K562 (cell line): Measurements from ENCODE around the gene MYH7B. TPM values are rescaled to one million over a fixed set of nuclear protein-coding genes. Genes with fewer than 3 reads are reported as not detected.

Source experiments
- ATAC-seq: fragments of 200-7000 bp; cut with Tn5 transposase; 3 replicates; pipeline ENCODE4 v1.9.1; 2020; ENCODE audit warnings: moderate library complexity
- BruUV-seq: library from RNA; stranded (reverse); fragments of 400-500 nt; replicated peaks from 2 replicates; lab custom pipeline; 2021; lab: Mats Ljungman, UMichigan
- CTCF ChIA-PET: fragments of 300-600 bp; formaldehyde crosslinking; extraction: SDS; loops from one replicate; lab custom pipeline; 2021; ENCODE audit warnings: low intra/inter-chr PET ratio; lab: Yijun Ruan, JAX
- POLR2A ChIA-PET: fragments of 300-600, 350-650 bp; sonication (Branson Sonifier 250); formaldehyde crosslinking; extraction: SDS; loops from one replicate; lab custom pipeline; 2021; ENCODE audit warnings: antibody characterized with exemption, inconsistent platforms; lab: Yijun Ruan, JAX
- DNase-seq, 4 experiments: peaks; one replicate each; pipeline versions ENCODE4 v3.0.0 to v3.0.0-alpha.2; 2011 to 2018; ENCODE audit warnings: low spot score in 3 of 4, mixed read lengths in 3 of 4; ENCODE audit errors: extremely low read depth in 1 of 4
- FAIRE-seq: peaks from 2 replicates; lab custom pipeline; 2011; peaks lifted over from hg19 to GRCh38; lab: Jason Lieb, UNC
- H2AFZ ChIP-seq: 2 replicates; pipeline ENCODE4 v1.6.0; 2011; ENCODE audit warnings: low read depth, low read length, control low read depth, inconsistent platforms
- H3K27ac ChIP-seq: fragments of 200-600 bp; 3 replicates; pipeline ENCODE4 v1.8.0; 2011; ENCODE audit warnings: low read depth, mild to moderate bottlenecking, control low read depth, inconsistent platforms, low read length, moderate library complexity, mixed read lengths; ENCODE audit errors: extremely low read depth
- H3K27me3 ChIP-seq, 2 experiments: fragments of 300-600 bp in 1 of 2; 2 replicates in 1 of 2; 3 replicates in 1 of 2; pipeline versions ENCODE4 v1.6.0 to v1.8.0; 2011; ENCODE audit warnings: inconsistent platforms in 2 of 2, low read length in 2 of 2, mild to moderate bottlenecking in 1 of 2, mixed read lengths in 1 of 2, moderate library complexity in 1 of 2; ENCODE audit not compliant: control insufficient read depth in 2 of 2, insufficient read depth in 2 of 2
- H3K36me3 ChIP-seq: fragments of 300-600 bp; 3 replicates; pipeline ENCODE4 v1.8.0; 2011; ENCODE audit warnings: mild to moderate bottlenecking, low read length, inconsistent platforms; ENCODE audit not compliant: control insufficient read depth, insufficient read depth
- H3K4me1 ChIP-seq, 2 experiments: fragments of 200-600 bp in 1 of 2; replicated peaks in 1 of 2; 2 replicates in 1 of 2; 3 replicates in 1 of 2; pipeline versions ENCODE4 v1.5.1 to v1.8.0; 2011; ENCODE audit warnings: inconsistent platforms in 2 of 2, low read length in 2 of 2, mild to moderate bottlenecking in 1 of 2, mixed read lengths in 1 of 2, moderate library complexity in 1 of 2; ENCODE audit not compliant: control insufficient read depth in 2 of 2, insufficient read depth in 2 of 2
- H3K4me2 ChIP-seq: 2 replicates; pipeline ENCODE4 v1.6.1; 2011; ENCODE audit warnings: low read length, control low read depth, inconsistent platforms, mixed read lengths; ENCODE audit not compliant: insufficient read depth
- H3K4me3 ChIP-seq: fragments of 200-600 bp; sonication (generic), shearing (Covaris generic); 2 replicates; pipeline ENCODE4 v1.5.1; 2016; ENCODE audit warnings: control low read depth, inconsistent platforms
- H3K79me2 ChIP-seq: fragments of 200-600 bp; 3 replicates; pipeline ENCODE4 v1.8.0; 2011; ENCODE audit warnings: low read length, inconsistent platforms; ENCODE audit not compliant: control insufficient read depth, insufficient read depth
- H3K9ac ChIP-seq, 2 experiments: 2 replicates each; pipeline versions ENCODE4 v1.6.0 to v1.6.1; 2011; ENCODE audit warnings: low read depth in 2 of 2, low read length in 2 of 2, control low read depth in 1 of 2, inconsistent platforms in 1 of 2, mild to moderate bottlenecking in 1 of 2, mixed read lengths in 1 of 2; ENCODE audit not compliant: insufficient read depth in 1 of 2
- H3K9me1 ChIP-seq: one replicate; pipeline ENCODE4 v1.6.0; 2011; ENCODE audit warnings: inconsistent platforms, mild to moderate bottlenecking, low read length, moderate library complexity; ENCODE audit not compliant: control insufficient read depth, insufficient read depth
- H3K9me3 ChIP-seq: replicated peaks from 2 replicates; pipeline ENCODE4 v1.5.1; 2011; ENCODE audit warnings: low read depth, low read length, inconsistent platforms; ENCODE audit not compliant: control insufficient read depth, insufficient read depth
- H4K20me1 ChIP-seq: replicated peaks from 2 replicates; pipeline ENCODE4 v1.6.1; 2011; ENCODE audit warnings: low read length, inconsistent platforms, mixed read lengths; ENCODE audit not compliant: control insufficient read depth, insufficient read depth
- MEF2A ChIP-seq: IDR thresholded peaks from 2 replicates; pipeline ENCODE4 v1.6.1; 2011; ENCODE audit warnings: low read depth, mild to moderate bottlenecking, low read length, moderate library complexity; ENCODE audit not compliant: control insufficient read depth
- MEF2D ChIP-seq: conservative IDR thresholded peaks from 2 replicates; pipeline ENCODE4 v1.6.1; 2016; ENCODE audit warnings: low read depth, missing genetic modification characterization, missing compliant biosample characterization
- MYC ChIP-seq, 2 experiments: fragments of 250-450 bp in 1 of 2; sonication (Bioruptor Pico) in 1 of 2; IDR thresholded peaks; 2 replicates each; pipeline versions ENCODE4 v1.5.1 to v1.6.1; 2012 to 2021; ENCODE audit warnings: low read depth in 2 of 2, borderline replicate concordance in 1 of 2, improper control_type of control experiment in 1 of 2, low read length in 1 of 2, mild to moderate bottlenecking in 1 of 2, moderate library complexity in 1 of 2
- POU5F1 ChIP-seq: fragments of 150-350 bp; IDR thresholded peaks from 2 replicates; pipeline ENCODE4 v1.6.1; 2014; ENCODE audit warnings: borderline replicate concordance, low read length, low read depth, mild to moderate bottlenecking; ENCODE audit not compliant: partially characterized antibody
- SOX6 ChIP-seq: fragments of 450-650 bp; IDR thresholded peaks from 2 replicates; pipeline ENCODE4 v1.6.1; 2014; ENCODE audit warnings: mild to moderate bottlenecking
- U2AF1 ChIP-seq: fragments of 200-400 bp; formaldehyde crosslinking; optimal IDR thresholded peaks from 2 replicates; pipeline ENCODE3; 2017; ENCODE audit warnings: mild to moderate bottlenecking, low read depth, low read length, moderate library complexity
- U2AF2 ChIP-seq: fragments of 200-400 bp; formaldehyde crosslinking; optimal IDR thresholded peaks from 2 replicates; pipeline ENCODE3; 2017; ENCODE audit warnings: low read depth, mild to moderate bottlenecking, low read length
- ZNF316 ChIP-seq: fragments of 450-650 bp; IDR thresholded peaks from 2 replicates; pipeline ENCODE4 v1.6.1; 2016
- ZNF583 ChIP-seq: fragments of 250-450 bp; sonication (Bioruptor Pico); IDR thresholded peaks from 2 replicates; pipeline ENCODE4 v1.4.0; 2020
- WGBS: fragments of 100-300 bp; shearing (Covaris generic); methylation state at CpG from one replicate; pipeline ENCODE4 v1.1.6; 2016; ENCODE audit warnings: low coverage, mixed read lengths; ENCODE audit not compliant: insufficient coverage; ENCODE audit errors: missing lambda C conversion rate; 5-methylcytosine and 5-hydroxymethylcytosine counted together
- in situ Hi-C: fragments of 300-500 bp; cut with MboI; formaldehyde crosslinking; loops from 4 replicates; pipeline ENCODE4 v1.15.0; 2018; ENCODE audit warnings: inconsistent platforms, mixed read lengths
- intact Hi-C: fragments of 100-400 bp; cut with micrococcal nuclease; formaldehyde crosslinking; loops from 2 replicates; pipeline ENCODE4 v1.14.2; 2022
- polyA plus RNA-seq, 8 experiments: library from polyadenylated mRNA; depleted of rRNA in 4 of 8; stranded (reverse) in 5 of 8; unstranded in 3 of 8; fragments of >200 nt; fragmentation: Nextera tagmentation in 2 of 8; fragmentation: Illumina TruSeq in 1 of 8; extraction: Ambion mirVana in 2 of 8; extraction: Trizol in 1 of 8; gene quantifications; 2 replicates each; pipeline versions ENCODE4 v1.2.1 to v1.2.3, GENCODE V29; 2011 to 2014; ENCODE audit warnings: inconsistent platforms in 1 of 8, missing spikeins in 1 of 8
- total RNA-seq, 7 experiments: library from RNA; depleted of rRNA in 6 of 7; stranded (reverse); fragments of >200 nt in 6 of 7; fragmentation: Illumina TruSeq in 2 of 7; extraction: Trizol in 2 of 7; gene quantifications; 2 replicates each; pipeline versions ENCODE4 v1.2.1 to v1.2.3, GENCODE V29; 2011 to 2021; ENCODE audit warnings: low replicate concordance in 1 of 7
- TF ChIP-seq, protein P1 (sequence below): sonication (generic); formaldehyde crosslinking; IDR thresholded peaks from 2 replicates; pipeline ENCODE4 v1.4.0; 2020; ENCODE audit warnings: mild to moderate bottlenecking, missing genetic modification reagents
- TF ChIP-seq, protein P2 (sequence below): sonication (generic); formaldehyde crosslinking; IDR thresholded peaks from 2 replicates; pipeline ENCODE4 v1.9.0; 2022; ENCODE audit warnings: mild to moderate bottlenecking, missing genetic modification reagents
- TF ChIP-seq, protein P3 (sequence below): sonication (generic); formaldehyde crosslinking; IDR thresholded peaks from 2 replicates; pipeline ENCODE4 v1.9.0; 2022; ENCODE audit warnings: mild to moderate bottlenecking, missing genetic modification reagents
- TF ChIP-seq, protein P4 (sequence below), 3 experiments: fragments of 200-800 bp in 1 of 3; sonication (Bioruptor generic) in 1 of 3; sonication (generic) in 1 of 3; formaldehyde crosslinking in 1 of 3; IDR thresholded peaks; 2 replicates each; pipeline versions ENCODE4 v1.6.1 to v1.8.0; 2016 to 2022; ENCODE audit warnings: mild to moderate bottlenecking in 2 of 3, missing compliant biosample characterization in 2 of 3, missing genetic modification characterization in 2 of 3, missing genetic modification reagents in 1 of 3
- TF ChIP-seq, protein P5 (sequence below): fragments of 200-800 bp; sonication (Bioruptor generic); IDR thresholded peaks from 2 replicates; pipeline ENCODE4 v1.6.1; 2017; ENCODE audit warnings: missing genetic modification characterization, missing compliant biosample characterization

Gene MYH7B
- total and polyA plus RNA-seq, 9 of the 15 experiments (the other 6 are each of a cell fraction or from before 2014, with no cell fraction given): 0.07 to 0.34 (median 0.13) TPM; not detected in 3

DNA sequence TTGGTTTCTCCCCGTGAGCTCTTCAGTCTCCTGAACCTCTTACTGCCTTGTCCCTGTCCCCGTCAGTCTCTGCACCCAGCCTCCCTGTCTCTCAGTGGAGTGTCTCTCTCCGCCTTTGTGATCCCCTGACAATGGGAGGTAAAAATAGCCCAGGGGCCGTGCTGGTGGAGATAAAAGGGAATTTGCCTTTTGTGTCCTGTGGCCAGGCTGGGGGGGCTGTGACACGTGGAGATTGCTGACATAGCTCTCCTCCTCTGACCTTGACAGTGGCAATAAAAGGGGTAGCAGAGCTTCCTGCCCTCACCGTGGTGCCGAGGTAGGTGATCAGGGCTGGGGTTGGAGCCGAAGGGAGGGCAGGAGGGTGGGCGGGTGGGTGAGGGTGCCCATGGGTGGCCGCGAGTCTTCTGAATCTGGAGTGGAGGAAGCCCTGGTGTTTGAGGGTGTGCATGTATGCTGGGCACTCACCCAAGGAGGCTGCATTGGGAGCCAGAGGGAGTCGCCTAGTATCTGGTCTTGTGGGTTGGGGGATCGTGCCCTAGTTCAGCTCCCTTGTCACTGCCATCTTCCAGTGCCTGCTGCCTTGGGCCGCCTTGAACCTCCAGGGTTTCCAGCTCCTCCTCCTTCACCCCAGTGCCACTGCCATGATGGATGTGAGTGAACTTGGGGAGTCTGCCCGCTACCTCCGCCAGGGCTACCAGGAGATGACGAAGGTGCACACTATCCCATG, 21.9 kb downstream of the MYH7B start:
- no peak overlapping the region for H3K4me3 ChIP-seq
- no peaks in the 10 kb centered on the region for H4K20me1 ChIP-seq
- H3K27me3 ChIP-seq: no peaks in the 10 kb centered on the region
- DNase-seq (peak in 2 of 4 experiments; percentile 55 to 57), ATAC-seq (no peak), FAIRE-seq (peak; percentile 65)
- H3K9ac ChIP-seq: peak overlapping the region in 1 of 2 experiments; percentile 76; a peak in 2 of 4 replicates
- no peaks in the 10 kb centered on the region for H3K36me3 ChIP-seq
- peaks cover 30% of the 10 kb centered on the region in 2 experiments; a peak in 4 of 5 replicates for H3K4me1 ChIP-seq
- POLR2A ChIA-PET: interaction anchor here (0.6 to 1.2 kb wide), 5 partner anchors 14 to 480 kb away, joined by 3 to 4 read pairs (median 3); no protein-coding TSS in a partner anchor
- no TSS peak for BruUV-seq
- H2AFZ ChIP-seq: peak overlapping the region; percentile 88
- no peak overlapping the region for H3K27ac ChIP-seq
- intact Hi-C loops (no loop called here), in situ Hi-C loops (no loop called here)
- peaks cover 3% of the 10 kb centered on the region for H3K9me1 ChIP-seq
- CTCF ChIA-PET: no interaction called here
- no peaks in the 10 kb centered on the region for H3K9me3 ChIP-seq
- H3K79me2 ChIP-seq: no peaks in the 10 kb centered on the region
- peak overlapping the region; percentile 72 for H3K4me2 ChIP-seq
- 35% methylated on average over 14 of the region's 17 CpGs for WGBS
- TF ChIP-seq, protein P1, sequence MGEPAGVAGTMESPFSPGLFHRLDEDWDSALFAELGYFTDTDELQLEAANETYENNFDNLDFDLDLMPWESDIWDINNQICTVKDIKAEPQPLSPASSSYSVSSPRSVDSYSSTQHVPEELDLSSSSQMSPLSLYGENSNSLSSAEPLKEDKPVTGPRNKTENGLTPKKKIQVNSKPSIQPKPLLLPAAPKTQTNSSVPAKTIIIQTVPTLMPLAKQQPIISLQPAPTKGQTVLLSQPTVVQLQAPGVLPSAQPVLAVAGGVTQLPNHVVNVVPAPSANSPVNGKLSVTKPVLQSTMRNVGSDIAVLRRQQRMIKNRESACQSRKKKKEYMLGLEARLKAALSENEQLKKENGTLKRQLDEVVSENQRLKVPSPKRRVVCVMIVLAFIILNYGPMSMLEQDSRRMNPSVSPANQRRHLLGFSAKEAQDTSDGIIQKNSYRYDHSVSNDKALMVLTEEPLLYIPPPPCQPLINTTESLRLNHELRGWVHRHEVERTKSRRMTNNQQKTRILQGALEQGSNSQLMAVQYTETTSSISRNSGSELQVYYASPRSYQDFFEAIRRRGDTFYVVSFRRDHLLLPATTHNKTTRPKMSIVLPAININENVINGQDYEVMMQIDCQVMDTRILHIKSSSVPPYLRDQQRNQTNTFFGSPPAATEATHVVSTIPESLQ (CRISPR knock-in tag): no peak
- peak; percentile 70 for TF ChIP-seq MEF2D (tag)
- TF ChIP-seq, protein P2, sequence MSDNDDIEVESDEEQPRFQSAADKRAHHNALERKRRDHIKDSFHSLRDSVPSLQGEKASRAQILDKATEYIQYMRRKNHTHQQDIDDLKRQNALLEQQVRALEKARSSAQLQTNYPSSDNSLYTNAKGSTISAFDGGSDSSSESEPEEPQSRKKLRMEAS (CRISPR knock-in tag): peak; percentile 68
- TF ChIP-seq MYC (IDR thresholded peaks at IDR 0.05; ENCODE audit: low read depth, low read length): peak; percentile 35; the same call in 1 of the 2 replicates
- no peak for TF ChIP-seq MYC (CRISPR knock-in tag; IDR thresholded peaks at IDR 0.05; ENCODE audit: borderline replicate concordance, low read depth)
- TF ChIP-seq, protein P3, sequence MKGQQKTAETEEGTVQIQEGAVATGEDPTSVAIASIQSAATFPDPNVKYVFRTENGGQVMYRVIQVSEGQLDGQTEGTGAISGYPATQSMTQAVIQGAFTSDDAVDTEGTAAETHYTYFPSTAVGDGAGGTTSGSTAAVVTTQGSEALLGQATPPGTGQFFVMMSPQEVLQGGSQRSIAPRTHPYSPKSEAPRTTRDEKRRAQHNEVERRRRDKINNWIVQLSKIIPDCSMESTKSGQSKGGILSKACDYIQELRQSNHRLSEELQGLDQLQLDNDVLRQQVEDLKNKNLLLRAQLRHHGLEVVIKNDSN (CRISPR knock-in tag): peak; percentile 54
- TF ChIP-seq MEF2A: peak; percentile 67; the same call in 1 of the 2 replicates
- no peak for TF ChIP-seq U2AF1
- peak; percentile 72 for TF ChIP-seq SOX6
- no peak for TF ChIP-seq U2AF2
- TF ChIP-seq, protein P4, sequence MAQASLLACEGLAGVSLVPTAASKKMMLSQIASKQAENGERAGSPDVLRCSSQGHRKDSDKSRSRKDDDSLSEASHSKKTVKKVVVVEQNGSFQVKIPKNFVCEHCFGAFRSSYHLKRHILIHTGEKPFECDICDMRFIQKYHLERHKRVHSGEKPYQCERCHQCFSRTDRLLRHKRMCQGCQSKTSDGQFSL (CRISPR knock-in tag; IDR thresholded peaks at IDR 0.05): peak; percentile 75; the same call in 1 of the 2 replicates
- TF ChIP-seq, protein P4 (tag; IDR thresholded peaks at IDR 0.05): no peak
- TF ChIP-seq ZNF583 (CRISPR knock-in tag): no peak
- TF ChIP-seq, protein P5, sequence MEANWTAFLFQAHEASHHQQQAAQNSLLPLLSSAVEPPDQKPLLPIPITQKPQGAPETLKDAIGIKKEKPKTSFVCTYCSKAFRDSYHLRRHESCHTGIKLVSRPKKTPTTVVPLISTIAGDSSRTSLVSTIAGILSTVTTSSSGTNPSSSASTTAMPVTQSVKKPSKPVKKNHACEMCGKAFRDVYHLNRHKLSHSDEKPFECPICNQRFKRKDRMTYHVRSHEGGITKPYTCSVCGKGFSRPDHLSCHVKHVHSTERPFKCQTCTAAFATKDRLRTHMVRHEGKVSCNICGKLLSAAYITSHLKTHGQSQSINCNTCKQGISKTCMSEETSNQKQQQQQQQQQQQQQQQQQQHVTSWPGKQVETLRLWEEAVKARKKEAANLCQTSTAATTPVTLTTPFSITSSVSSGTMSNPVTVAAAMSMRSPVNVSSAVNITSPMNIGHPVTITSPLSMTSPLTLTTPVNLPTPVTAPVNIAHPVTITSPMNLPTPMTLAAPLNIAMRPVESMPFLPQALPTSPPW (CRISPR knock-in tag): peak; percentile 39; the same call in 1 of the 2 replicates
- TF ChIP-seq ZNF316: 0 out of 2 replicates have a peak, but pooled peaks have one; percentile 13
- no peak for TF ChIP-seq POU5F1
